ENCODE results near the gene HRAS.

Gene HRAS

GRCh38 chr11:504053-504993 is 31.1 kb downstream of the HRAS start:
- TF ChIP-seq, protein P1, sequence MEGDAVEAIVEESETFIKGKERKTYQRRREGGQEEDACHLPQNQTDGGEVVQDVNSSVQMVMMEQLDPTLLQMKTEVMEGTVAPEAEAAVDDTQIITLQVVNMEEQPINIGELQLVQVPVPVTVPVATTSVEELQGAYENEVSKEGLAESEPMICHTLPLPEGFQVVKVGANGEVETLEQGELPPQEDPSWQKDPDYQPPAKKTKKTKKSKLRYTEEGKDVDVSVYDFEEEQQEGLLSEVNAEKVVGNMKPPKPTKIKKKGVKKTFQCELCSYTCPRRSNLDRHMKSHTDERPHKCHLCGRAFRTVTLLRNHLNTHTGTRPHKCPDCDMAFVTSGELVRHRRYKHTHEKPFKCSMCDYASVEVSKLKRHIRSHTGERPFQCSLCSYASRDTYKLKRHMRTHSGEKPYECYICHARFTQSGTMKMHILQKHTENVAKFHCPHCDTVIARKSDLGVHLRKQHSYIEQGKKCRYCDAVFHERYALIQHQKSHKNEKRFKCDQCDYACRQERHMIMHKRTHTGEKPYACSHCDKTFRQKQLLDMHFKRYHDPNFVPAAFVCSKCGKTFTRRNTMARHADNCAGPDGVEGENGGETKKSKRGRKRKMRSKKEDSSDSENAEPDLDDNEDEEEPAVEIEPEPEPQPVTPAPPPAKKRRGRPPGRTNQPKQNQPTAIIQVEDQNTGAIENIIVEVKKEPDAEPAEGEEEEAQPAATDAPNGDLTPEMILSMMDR (IDR thresholded peaks at IDR 0.05; ENCODE audit: low read depth, low read length, missing control alignments), result no peak
- no peak for DNase-seq (ENCODE audit: low read depth)
- H3K4me3 ChIP-seq (ENCODE audit: low read depth, low read length), result peak overlapping the region; percentile 41
- in situ Hi-C loops (cut with HindIII; ENCODE audit: low sequenced_read_pairs), result no loop called here

DNA sequence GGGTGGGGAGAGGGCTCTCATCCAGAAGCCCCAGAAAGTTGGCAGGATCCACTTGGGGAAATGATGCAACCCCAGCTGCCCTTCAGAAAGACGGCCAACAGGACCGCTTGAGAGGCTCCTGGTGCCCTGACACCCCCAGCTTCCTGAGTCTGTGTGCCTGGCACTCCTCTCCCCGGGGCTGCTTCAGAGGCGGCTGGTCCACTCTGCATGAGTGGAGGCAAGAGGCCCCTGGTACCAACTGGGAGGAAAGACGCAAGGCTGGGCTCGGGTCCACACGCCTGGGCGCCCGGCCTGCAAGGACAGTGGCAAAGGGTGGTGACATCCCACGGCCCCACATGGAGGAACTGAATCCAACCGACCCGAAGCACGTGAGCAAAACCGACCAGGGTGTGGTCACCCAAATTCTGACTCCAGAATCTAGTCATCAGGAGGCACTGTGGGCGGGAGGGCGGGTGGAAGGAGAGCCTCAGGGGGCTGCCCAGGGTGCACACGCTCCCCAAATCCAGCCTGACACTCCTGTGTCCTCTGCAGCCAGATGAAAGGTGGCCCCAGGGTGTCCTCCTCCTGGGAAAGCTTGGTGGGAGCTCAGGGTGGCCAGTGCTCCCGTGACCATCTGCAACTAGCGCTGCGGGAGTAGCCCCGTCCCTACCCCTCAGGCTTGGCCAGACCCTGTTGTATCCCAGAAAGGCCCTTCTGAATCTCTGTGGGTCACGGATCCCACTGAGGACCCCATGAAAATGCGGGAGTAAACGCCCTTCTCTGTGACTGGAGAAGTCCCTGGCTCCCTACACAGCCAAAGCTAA is 32.0 kb downstream of the HRAS start:
- in situ Hi-C loops (cut with HindIII; ENCODE audit: low sequenced_read_pairs), result no loop called here
- peak overlapping the region; percentile 41 for H3K4me3 ChIP-seq (ENCODE audit: low read depth, low read length)
- TF ChIP-seq, protein P1 (IDR thresholded peaks at IDR 0.05; ENCODE audit: low read depth, low read length, missing control alignments), result no peak
- DNase-seq (ENCODE audit: low read depth), result no peak

DNA sequence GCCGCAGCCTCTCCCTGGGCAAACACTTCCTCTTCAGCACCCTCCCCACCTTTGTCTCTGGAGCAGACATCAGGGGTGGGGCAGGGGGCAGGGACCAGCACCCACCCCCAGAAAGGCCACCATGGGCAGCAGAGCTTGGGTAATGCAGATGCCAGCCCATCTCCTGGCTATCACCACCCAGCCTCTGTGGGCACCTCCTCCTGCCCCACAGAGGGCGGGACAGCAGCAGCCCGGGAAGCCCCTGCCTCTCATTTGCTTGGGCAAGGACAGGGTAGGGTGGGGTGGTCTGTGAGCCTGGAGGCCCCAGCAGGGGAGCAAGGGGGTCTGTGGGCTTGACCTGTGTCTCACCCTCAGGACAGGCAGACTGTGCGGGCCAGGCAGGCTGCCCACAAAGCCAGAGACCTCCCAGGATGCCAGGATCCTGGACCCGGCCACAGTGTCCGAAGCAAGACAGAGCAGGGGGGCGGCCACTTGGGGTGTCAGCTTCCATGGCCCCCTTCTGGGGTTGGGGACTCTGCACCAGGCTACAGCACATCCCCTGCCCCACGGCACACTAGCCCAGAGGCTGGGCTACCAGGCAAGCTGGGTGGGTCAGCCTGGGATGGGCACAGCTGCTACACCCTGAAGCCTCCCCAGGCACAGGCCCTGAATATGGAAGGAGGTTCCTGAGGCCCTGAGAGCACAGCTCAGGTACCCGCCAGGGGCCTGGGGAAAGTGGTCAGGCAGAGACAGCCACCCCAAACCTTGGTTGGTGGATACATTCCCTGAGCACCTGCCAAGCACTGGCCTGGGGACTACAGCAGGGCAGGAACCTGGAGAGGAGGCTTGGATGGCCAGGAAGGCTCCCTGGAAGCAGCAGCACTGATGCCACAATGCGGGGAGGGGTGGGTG is 32.8 kb downstream of the HRAS start:
- in situ Hi-C loops (cut with HindIII; ENCODE audit: low sequenced_read_pairs), result no loop called here
- H3K4me3 ChIP-seq (ENCODE audit: low read depth, low read length), result no peak overlapping the region
- TF ChIP-seq, protein P1 (IDR thresholded peaks at IDR 0.05; ENCODE audit: low read depth, low read length, missing control alignments), result no peak

GRCh38 chr11:501683-502287 is 33.6 kb downstream of the HRAS start:
- in situ Hi-C loops (cut with HindIII; ENCODE audit: low sequenced_read_pairs), result no loop called here
- DNase-seq (ENCODE audit: low read depth), result no peak
- H3K4me3 ChIP-seq (ENCODE audit: low read depth, low read length), result no peak overlapping the region
- TF ChIP-seq, protein P1 (IDR thresholded peaks at IDR 0.05; ENCODE audit: low read depth, low read length, missing control alignments), result no peak

More for the DNA sequence above, 32.8 kb downstream of the HRAS start:
- no peak for DNase-seq (ENCODE audit: low read depth)

DNA sequence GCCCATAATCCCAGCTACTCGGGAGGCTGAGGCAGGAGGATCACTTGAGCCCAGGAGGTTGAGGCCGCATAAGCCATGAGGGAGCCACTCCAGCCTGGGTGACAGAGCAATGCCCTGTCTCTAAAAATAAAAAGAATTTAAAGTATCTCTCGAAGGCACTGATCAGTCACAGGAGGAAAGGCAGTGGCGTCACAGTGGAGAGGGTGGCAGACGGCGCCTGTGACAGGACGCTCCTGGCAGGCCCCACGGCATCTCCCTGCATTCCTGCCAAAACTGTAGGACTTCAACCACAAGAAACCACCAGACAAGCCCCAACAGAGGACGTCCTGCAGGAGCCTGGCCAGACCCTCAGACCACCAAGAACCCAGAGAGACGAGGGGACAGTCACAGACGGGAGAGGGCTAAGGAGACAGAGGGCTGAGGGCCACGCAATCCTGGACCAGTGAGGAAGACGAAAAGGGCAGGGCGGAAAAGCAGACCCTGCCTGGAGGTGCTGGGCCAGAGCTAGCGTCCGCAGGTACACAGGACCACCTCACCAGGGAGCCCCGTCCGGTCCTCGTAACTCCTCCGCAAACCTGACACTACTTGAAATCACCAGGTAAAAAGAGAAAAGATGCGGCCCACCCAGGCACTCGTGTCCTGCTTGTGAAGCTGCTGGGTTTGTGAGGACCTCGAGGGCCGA is 34.2 kb downstream of the HRAS start:
- in situ Hi-C loops (cut with HindIII; ENCODE audit: low sequenced_read_pairs), result no loop called here
- no peak for DNase-seq (ENCODE audit: low read depth)
- TF ChIP-seq, protein P1 (IDR thresholded peaks at IDR 0.05; ENCODE audit: low read depth, low read length, missing control alignments), result no peak
- no peak overlapping the region for H3K4me3 ChIP-seq (ENCODE audit: low read depth, low read length)

Measured in astrocyte of the cerebellum (primary cell).